Measurements from ENCODE around the gene APBA1. TPM values are rescaled to one million over a fixed set of nuclear protein-coding genes. Genes with fewer than 3 reads are reported as not detected.

The APBA1 gene
- total and polyA plus RNA-seq, 9 of the 15 experiments (the other 6 are each of a cell fraction or from before 2014, with no cell fraction given), result 0.01 to 0.02 TPM; not detected in 7

- no peak for TF ChIP-seq BCLAF1 (IDR thresholded peaks at IDR 0.05; ENCODE audit: borderline replicate concordance in 1 of 2, control insufficient read depth in 1 of 2, low read depth in 2 of 2, low read length in 1 of 2)
These were observed 285.5 kb downstream of the APBA1 start (continued) for GRCh38 chr9:69386651-69387050.

GRCh38 chr9:69385581-69386033 is 286.6 kb downstream of the APBA1 start:
- Histone ChIP-seq H3K9ac (ENCODE audit: insufficient read depth in 1 of 2, low read depth in 2 of 2, low read length in 2 of 2) (no peak overlapping the region), H3K79me2 (ENCODE audit: control insufficient read depth, insufficient read depth, low read length) (no peaks in the 10 kb centered on the region), H3K27me3 (ENCODE audit: control insufficient read depth in 2 of 2, insufficient read depth in 2 of 2, low read length in 2 of 2) (peaks cover 0 to 29% of the 10 kb centered on the region in 2 experiments; a peak in 4 of 5 replicates), H2AFZ (ENCODE audit: low read depth, low read length) (no peak overlapping the region), H3K9me1 (ENCODE audit: control insufficient read depth, insufficient read depth, low read length) (no peaks in the 10 kb centered on the region), H3K9me3 (replicated peaks; ENCODE audit: control insufficient read depth, insufficient read depth, low read depth, low read length) (no peaks in the 10 kb centered on the region), H3K27ac (ENCODE audit: extremely low read depth, low read depth, low read length) (no peak overlapping the region), H3K4me2 (ENCODE audit: insufficient read depth, low read length) (no peak overlapping the region), H4K20me1 (replicated peaks; ENCODE audit: control insufficient read depth, insufficient read depth, low read length) (no peaks in the 10 kb centered on the region), H3K4me1 (replicated peaks in 1 of 2; ENCODE audit: control insufficient read depth in 2 of 2, insufficient read depth in 2 of 2, low read length in 2 of 2) (no peaks in the 10 kb centered on the region), H3K4me3 (no peak overlapping the region), H3K36me3 (ENCODE audit: control insufficient read depth, insufficient read depth, low read length) (no peaks in the 10 kb centered on the region)
- no peak for TF ChIP-seq BDP1 (IDR thresholded peaks at IDR 0.05; ENCODE audit: insufficient read depth, insufficient read length)
- WGBS (ENCODE audit: insufficient coverage, low coverage, missing lambda C conversion rate), result 0% methylated on average over 1 of the region's 6 CpGs
- ATAC-seq (no peak), FAIRE-seq (no peak), DNase-seq (ENCODE audit: extremely low read depth in 1 of 4, low spot score in 3 of 4) (no peak)
- BruUV-seq (replicated peaks), result no TSS peak
- intact Hi-C loops (cut with micrococcal nuclease), result no loop called here
- in situ Hi-C loops (cut with MboI), result no loop called here
- CTCF ChIA-PET (ENCODE audit: low intra/inter-chr PET ratio), result no interaction called here
- POLR2A ChIA-PET, result no interaction called here
